Measurements from ENCODE around the gene BAIAP2.

DNA sequence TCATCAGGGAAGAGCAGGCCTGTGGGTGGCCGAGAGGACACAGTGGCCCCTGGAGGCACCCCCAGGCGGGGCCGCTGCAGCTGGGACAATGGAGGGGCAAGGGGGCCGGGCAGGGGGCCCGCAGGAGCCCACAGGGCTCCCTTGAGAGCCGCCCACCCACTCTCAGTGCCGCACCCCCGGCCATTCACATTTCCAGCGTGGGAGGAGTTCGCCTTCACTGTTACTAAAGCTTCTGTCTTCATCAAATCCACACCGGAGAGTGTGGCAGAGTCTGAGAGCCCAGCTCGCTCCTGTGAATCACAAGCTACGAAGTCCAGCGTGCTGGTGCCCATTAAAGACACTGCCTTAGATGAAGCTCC, 109.5 kb downstream of the BAIAP2 start:
- TF ChIP-seq, protein P1, sequence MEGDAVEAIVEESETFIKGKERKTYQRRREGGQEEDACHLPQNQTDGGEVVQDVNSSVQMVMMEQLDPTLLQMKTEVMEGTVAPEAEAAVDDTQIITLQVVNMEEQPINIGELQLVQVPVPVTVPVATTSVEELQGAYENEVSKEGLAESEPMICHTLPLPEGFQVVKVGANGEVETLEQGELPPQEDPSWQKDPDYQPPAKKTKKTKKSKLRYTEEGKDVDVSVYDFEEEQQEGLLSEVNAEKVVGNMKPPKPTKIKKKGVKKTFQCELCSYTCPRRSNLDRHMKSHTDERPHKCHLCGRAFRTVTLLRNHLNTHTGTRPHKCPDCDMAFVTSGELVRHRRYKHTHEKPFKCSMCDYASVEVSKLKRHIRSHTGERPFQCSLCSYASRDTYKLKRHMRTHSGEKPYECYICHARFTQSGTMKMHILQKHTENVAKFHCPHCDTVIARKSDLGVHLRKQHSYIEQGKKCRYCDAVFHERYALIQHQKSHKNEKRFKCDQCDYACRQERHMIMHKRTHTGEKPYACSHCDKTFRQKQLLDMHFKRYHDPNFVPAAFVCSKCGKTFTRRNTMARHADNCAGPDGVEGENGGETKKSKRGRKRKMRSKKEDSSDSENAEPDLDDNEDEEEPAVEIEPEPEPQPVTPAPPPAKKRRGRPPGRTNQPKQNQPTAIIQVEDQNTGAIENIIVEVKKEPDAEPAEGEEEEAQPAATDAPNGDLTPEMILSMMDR (IDR thresholded peaks at IDR 0.05 in 4 of 5, conservative IDR thresholded peaks at IDR 0.05 in 1 of 5), result no peak
- TF ChIP-seq POLR2A (IDR thresholded peaks at IDR 0.05), result no peak

Data from gastrocnemius medialis (tissue), 4 donors.